ENCODE measurements around the gene GRB2. TPM values are rescaled to one million over a fixed set of nuclear protein-coding genes. Genes with fewer than 3 reads are reported as not detected.

GRB2 gene
- total and polyA plus RNA-seq, 7 donors, result 39.5 to 71.6 (median 65.0) TPM

DNA sequence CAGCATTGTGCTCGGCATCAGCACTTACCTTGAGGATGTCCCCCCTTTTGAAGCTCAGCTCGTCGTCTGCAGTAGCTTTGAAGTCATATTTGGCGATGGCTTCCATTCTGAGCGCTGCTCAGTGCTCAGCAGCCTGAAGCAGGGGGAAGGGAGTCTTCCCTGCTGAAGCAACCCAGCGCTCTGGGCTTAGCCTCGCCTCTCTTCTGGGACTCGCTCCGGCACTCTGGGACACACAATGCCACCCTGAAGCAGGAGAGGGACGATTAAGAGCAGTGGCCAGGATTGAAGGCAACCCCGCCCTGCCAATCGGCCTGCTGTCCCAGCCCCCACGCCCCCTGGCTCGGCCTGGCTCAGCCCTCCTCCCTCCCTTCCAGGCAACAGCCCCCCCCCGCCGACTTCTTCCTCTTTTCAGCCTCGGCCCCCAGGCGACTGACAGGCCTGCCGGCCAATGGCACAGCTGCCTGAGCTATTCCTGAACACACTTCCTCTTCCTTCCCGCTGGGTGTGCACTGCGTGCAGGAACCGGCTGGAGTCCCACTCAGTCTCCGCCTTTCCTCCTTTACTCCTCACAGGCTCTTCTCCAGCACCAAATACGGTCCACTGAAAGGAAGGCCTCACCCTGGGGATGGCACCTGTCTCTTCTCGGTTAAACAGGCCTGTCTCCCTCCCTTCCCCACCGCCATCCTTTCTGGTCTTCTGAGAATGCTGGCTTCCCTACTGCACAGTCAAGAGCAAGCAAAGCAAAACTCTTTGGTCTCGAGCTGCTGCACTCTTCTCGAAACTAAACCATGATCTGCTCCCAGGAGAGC is 11.8 kb downstream of the GRB2 start:
- Histone ChIP-seq H3K27ac (peak overlapping the region; percentile 89), H3K4me1 (peaks cover 70% of the 10 kb centered on the region), H3K27me3 (ENCODE audit: insufficient read depth in 3 of 3, low read length in 2 of 3) (no peaks in the 10 kb centered on the region), H3K4me3 (peak overlapping the region; percentile 79), H3K9me3 (no peaks in the 10 kb centered on the region), H3K36me3 (ENCODE audit: insufficient read depth in 1 of 2, low read depth in 1 of 2) (peaks cover 0 to 7% of the 10 kb centered on the region in 2 donors)
- DNase-seq (peak; percentile 99), ATAC-seq (peak; percentile 99)
- intact Hi-C loops (cut with DNase I), result no loop called here
- TF ChIP-seq, protein P1, sequence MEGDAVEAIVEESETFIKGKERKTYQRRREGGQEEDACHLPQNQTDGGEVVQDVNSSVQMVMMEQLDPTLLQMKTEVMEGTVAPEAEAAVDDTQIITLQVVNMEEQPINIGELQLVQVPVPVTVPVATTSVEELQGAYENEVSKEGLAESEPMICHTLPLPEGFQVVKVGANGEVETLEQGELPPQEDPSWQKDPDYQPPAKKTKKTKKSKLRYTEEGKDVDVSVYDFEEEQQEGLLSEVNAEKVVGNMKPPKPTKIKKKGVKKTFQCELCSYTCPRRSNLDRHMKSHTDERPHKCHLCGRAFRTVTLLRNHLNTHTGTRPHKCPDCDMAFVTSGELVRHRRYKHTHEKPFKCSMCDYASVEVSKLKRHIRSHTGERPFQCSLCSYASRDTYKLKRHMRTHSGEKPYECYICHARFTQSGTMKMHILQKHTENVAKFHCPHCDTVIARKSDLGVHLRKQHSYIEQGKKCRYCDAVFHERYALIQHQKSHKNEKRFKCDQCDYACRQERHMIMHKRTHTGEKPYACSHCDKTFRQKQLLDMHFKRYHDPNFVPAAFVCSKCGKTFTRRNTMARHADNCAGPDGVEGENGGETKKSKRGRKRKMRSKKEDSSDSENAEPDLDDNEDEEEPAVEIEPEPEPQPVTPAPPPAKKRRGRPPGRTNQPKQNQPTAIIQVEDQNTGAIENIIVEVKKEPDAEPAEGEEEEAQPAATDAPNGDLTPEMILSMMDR (IDR thresholded peaks at IDR 0.05), result peak; percentile 9
- WGBS, 3 donors, result 0 to 1% (median 0%) methylated on average over 27 to 28 of the region's 28 CpGs

DNA sequence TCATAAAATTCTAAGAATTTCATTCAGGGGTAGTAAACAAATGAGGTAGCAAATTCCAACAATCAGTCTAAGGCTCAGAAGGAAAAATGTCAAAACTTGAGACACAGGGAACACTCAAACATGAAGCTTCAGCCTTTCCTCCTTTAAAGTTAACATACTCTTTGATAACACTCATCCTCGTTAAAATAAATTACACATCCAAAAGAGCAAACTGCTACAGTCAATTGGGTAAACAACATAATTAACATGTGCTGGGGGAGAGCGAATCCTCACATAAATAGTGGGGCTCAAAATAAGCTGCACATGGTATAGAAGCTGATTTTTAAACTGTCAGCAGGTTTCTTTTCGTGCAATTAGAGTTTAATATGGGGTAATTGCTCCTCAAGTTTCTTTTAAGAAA is 12.9 kb downstream of the GRB2 start:
- Histone ChIP-seq H3K4me3 (peak overlapping the region; percentile 79), H3K27ac (peak overlapping the region; percentile 89), H3K27me3 (ENCODE audit: insufficient read depth in 3 of 3, low read length in 2 of 3) (no peaks in the 10 kb centered on the region), H3K9me3 (no peaks in the 10 kb centered on the region), H3K36me3 (ENCODE audit: insufficient read depth in 1 of 2, low read depth in 1 of 2) (peaks cover 0 to 7% of the 10 kb centered on the region in 2 donors), H3K4me1 (peaks cover 70% of the 10 kb centered on the region)
- intact Hi-C loops (cut with DNase I), result no loop called here
- WGBS, 3 donors, result 36 to 41% (median 39%) methylated on average over 3 of the region's 3 CpGs
- TF ChIP-seq, protein P1 (IDR thresholded peaks at IDR 0.05), result no peak
- no peak for DNase-seq
- ATAC-seq, result no peak

DNA sequence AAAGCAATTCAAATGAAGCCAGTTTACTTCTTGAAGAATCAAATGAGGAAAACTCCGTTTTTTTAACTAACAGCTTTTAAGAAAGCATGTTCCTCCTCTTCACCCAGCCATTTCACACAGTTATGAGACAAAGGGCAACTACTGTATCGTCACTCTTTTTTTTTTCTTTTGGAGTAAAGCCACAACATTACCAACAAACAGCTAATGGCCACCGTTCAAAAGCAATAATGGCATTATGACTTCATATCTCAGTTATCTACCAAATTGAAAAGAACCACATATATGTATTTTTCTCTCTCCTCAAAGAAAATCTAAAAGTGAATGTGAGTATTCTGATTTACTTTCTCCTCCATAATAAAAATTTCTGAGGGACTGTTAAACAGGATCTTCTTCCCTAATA is 14.5 kb downstream of the GRB2 start:
- peaks cover 0 to 10% of the 10 kb centered on the region in 2 donors for H3K36me3 ChIP-seq (ENCODE audit: insufficient read depth in 1 of 2, low read depth in 1 of 2)
- ATAC-seq (no peak), DNase-seq (no peak)
- H3K4me1 ChIP-seq, result peaks cover 60% of the 10 kb centered on the region
- H3K27me3 ChIP-seq (ENCODE audit: insufficient read depth in 3 of 3, low read length in 2 of 3), result no peaks in the 10 kb centered on the region
- no peaks in the 10 kb centered on the region for H3K9me3 ChIP-seq
- peak overlapping the region; percentile 89 for H3K27ac ChIP-seq
- WGBS, 3 donors, result 23 to 34% (median 25%) methylated on average over 3 of the region's 3 CpGs
- TF ChIP-seq, protein P1 (IDR thresholded peaks at IDR 0.05), result no peak
- intact Hi-C loops (cut with DNase I), result loop anchor here in 1 of 2 donors (2.0 kb wide), 1 partner anchor 20 kb away; no protein-coding TSS in a partner anchor
- peak overlapping the region; percentile 10 for H3K4me3 ChIP-seq

DNA sequence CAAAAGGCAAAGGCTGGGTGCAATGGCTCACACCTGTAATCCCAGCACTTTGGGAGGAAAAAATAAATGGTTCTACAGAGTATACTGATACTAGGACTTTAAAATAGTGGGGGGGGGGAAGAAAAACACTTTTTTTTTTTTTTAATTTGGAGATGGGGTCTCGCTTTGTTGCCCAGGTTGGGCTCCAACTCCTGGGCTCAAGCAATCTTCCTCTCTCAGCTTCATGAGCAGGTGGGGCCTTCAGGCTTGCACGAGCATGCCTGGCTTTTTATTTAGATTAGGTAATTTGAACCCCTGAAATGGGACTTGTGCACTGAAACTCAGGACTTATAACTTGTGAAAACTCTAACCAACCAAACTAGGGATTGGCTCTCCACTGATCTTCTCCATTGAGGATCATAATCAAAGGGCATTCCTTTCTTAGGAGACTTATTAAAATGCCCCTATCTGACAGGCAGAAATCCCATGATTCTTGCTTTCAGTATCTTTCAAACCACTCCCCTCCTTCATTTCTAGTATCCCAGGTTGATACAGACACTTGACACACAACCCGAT is 16.9 kb downstream of the GRB2 start:
- WGBS, 3 donors, result 61 to 83% (median 68%) methylated on average over 3 of the region's 3 CpGs
- DNase-seq (no peak), ATAC-seq (no peak)
- no peaks in the 10 kb centered on the region for H3K27me3 ChIP-seq (ENCODE audit: insufficient read depth in 3 of 3, low read length in 2 of 3)
- H3K4me1 ChIP-seq, result peaks cover 41% of the 10 kb centered on the region
- H3K27ac ChIP-seq, result no peak overlapping the region
- peaks cover 0 to 10% of the 10 kb centered on the region in 2 donors for H3K36me3 ChIP-seq (ENCODE audit: insufficient read depth in 1 of 2, low read depth in 1 of 2)
- no peak overlapping the region for H3K4me3 ChIP-seq
- intact Hi-C loops (cut with DNase I), result no loop called here
- H3K9me3 ChIP-seq, result no peaks in the 10 kb centered on the region
- TF ChIP-seq, protein P1 (IDR thresholded peaks at IDR 0.05), result no peak
